ENCODE measurements around the gene OSMR. TPM values are rescaled to one million over a fixed set of nuclear protein-coding genes. Genes with fewer than 3 reads are reported as not detected.
A peak's percentile ranks its signal among the peaks of the same experiment; 100 is the strongest.

The OSMR gene
- total RNA-seq, 1 experiment from 2014 or later: 82.4 TPM

GRCh38 chr5:38803246-38803645 is 42.6 kb upstream of the OSMR start:
- BruUV-seq (replicated peaks): no TSS peak
- H3K36me3 ChIP-seq (ENCODE audit: control insufficient read depth, insufficient read depth, low read length): no peaks in the 10 kb centered on the region
- no peak for DNase-seq (ENCODE audit: low read depth, low spot score)
- ChIA-PET CTCF (no interaction called here), POLR2A (no interaction called here)
- in situ Hi-C loops (cut with HindIII; ENCODE audit: low pct_unique_long_range_greater_than_20kb, low sequenced_read_pairs) (no loop called here), intact Hi-C loops (cut with micrococcal nuclease; ENCODE audit: unreplicated experiment) (no loop called here)
- H3K27ac ChIP-seq (ENCODE audit: low read length): peak overlapping the region; percentile 64; the same call in 1 of the 2 replicates
- no peak for ATAC-seq
- no peak for TF ChIP-seq TCF7L2 (IDR thresholded peaks at IDR 0.05; ENCODE audit: low read depth, low read length)
- TF ChIP-seq SIN3A (IDR thresholded peaks at IDR 0.05; ENCODE audit: borderline replicate concordance, insufficient read depth, low read depth, low read length): no peak
- TF ChIP-seq POLR2AphosphoS5 (IDR thresholded peaks at IDR 0.05; ENCODE audit: low read depth, low read length): no peak
- no peak for TF ChIP-seq REST (IDR thresholded peaks at IDR 0.05; ENCODE audit: insufficient read depth in 1 of 2, low read depth in 2 of 2, low read length in 1 of 2)
- TF ChIP-seq CTCF (IDR thresholded peaks at IDR 0.05): no peak
- peaks cover 19% of the 10 kb centered on the region for H3K4me1 ChIP-seq (ENCODE audit: control insufficient read depth, insufficient read depth, low read length)
- H3K4me3 ChIP-seq (ENCODE audit: low read depth in 2 of 2, low read length in 2 of 2): no peak overlapping the region
- no peaks in the 10 kb centered on the region for H3K27me3 ChIP-seq (ENCODE audit: control insufficient read depth, insufficient read depth, low read length)
- H3K9me3 ChIP-seq (ENCODE audit: control insufficient read depth, insufficient read depth, low read depth, low read length): no peaks in the 10 kb centered on the region

- intact Hi-C loops (cut with micrococcal nuclease; ENCODE audit: unreplicated experiment): no loop called here
- Histone ChIP-seq H3K4me3 (ENCODE audit: low read depth in 2 of 2, low read length in 2 of 2) (no peak overlapping the region), H3K27ac (ENCODE audit: low read length) (peak overlapping the region; percentile 93), H3K36me3 (ENCODE audit: control insufficient read depth, insufficient read depth, low read length) (no peaks in the 10 kb centered on the region), H3K4me1 (ENCODE audit: control insufficient read depth, insufficient read depth, low read length) (peaks cover 44% of the 10 kb centered on the region), H3K9me3 (ENCODE audit: control insufficient read depth, insufficient read depth, low read depth, low read length) (no peaks in the 10 kb centered on the region), H3K27me3 (ENCODE audit: control insufficient read depth, insufficient read depth, low read length) (no peaks in the 10 kb centered on the region)
- DNase-seq (ENCODE audit: low read depth, low spot score) (peak; percentile 82), ATAC-seq (peak; percentile 44)
- no TSS peak for BruUV-seq (replicated peaks)
- CTCF ChIA-PET: interaction anchor here (3.8 kb wide), 1 partner anchor 364 kb away, joined by 67 read pairs; no protein-coding TSS in a partner anchor
- TF ChIP-seq POLR2AphosphoS5 (IDR thresholded peaks at IDR 0.05; ENCODE audit: low read depth, low read length): no peak
- no peak for TF ChIP-seq CTCF (IDR thresholded peaks at IDR 0.05)
- no peak for TF ChIP-seq TCF7L2 (IDR thresholded peaks at IDR 0.05; ENCODE audit: low read depth, low read length)
- POLR2A ChIA-PET: no interaction called here
- in situ Hi-C loops (cut with HindIII; ENCODE audit: low pct_unique_long_range_greater_than_20kb, low sequenced_read_pairs): no loop called here
Observed at GRCh38 chr5:38806775-38807258, 39.0 kb upstream of the OSMR start.
